ENCODE data around the gene ARMC2. TPM values are rescaled to one million over a fixed set of nuclear protein-coding genes. Genes with fewer than 3 reads are reported as not detected.
A peak's percentile ranks its signal among the peaks of the same experiment; 100 is the strongest.

ARMC2 gene
- 1 to 10 TPM; 4.4 to 7.9 TPM for total RNA-seq

GRCh38 chr6:108848116-108848868, at the start of gene ARMC2:
Gene ARMC2, plus strand, starts transcription at chr6:108848422. Its CDS starts 5,846 bp downstream, at chr6:108854268.
- Mint-ChIP-seq H3K4me1 (ENCODE audit: low read depth) (peaks cover 23% of the 10 kb centered on the region), H3K27ac (peak within 1 kb of the TSS; percentile 67), H3K4me3 (peak within 1 kb of the TSS; percentile 83), H3K36me3 (no peaks in the 10 kb centered on the region), H3K27me3 (no peaks in the 10 kb centered on the region), H3K9me3 (no peaks in the 10 kb centered on the region)
- peak; percentile 93 for DNase-seq
- ChIA-PET POLR2A (interaction anchor here (1.2 to 1.5 kb wide), 2 partner anchors 27 to 289 kb away, joined by 5 to 9 read pairs; partner anchors contain the start of gene FOXO3), CTCF (interaction anchor here (0.6 to 2.1 kb wide), 7 partner anchors 17 to 290 kb away, joined by 3 to 12 read pairs (median 4); no protein-coding TSS in a partner anchor)
- intact Hi-C loops (cut with micrococcal nuclease), result loop anchor here (1.0 kb wide), 2 partner anchors 26 to 290 kb away; no protein-coding TSS in a partner anchor

- H3K27ac Mint-ChIP-seq, result peak overlapping the region; percentile 35
- POLR2A ChIA-PET, result no interaction called here
- no peak overlapping the region for H3K4me3 Mint-ChIP-seq
- DNase-seq, result peak; percentile 76
- no peaks in the 10 kb centered on the region for H3K27me3 Mint-ChIP-seq
- no peaks in the 10 kb centered on the region for H3K9me3 Mint-ChIP-seq
- H3K4me1 Mint-ChIP-seq (ENCODE audit: low read depth), result peaks cover 15% of the 10 kb centered on the region
- intact Hi-C loops (cut with micrococcal nuclease), result loop anchor here (5.0 kb wide), 1 partner anchor 38 kb away; no protein-coding TSS in a partner anchor
- H3K36me3 Mint-ChIP-seq, result no peaks in the 10 kb centered on the region
- CTCF ChIA-PET, result interaction anchor here (1.0 to 1.6 kb wide), 3 partner anchors 273 to 277 kb away, joined by 3 to 5 read pairs (median 3); no protein-coding TSS in a partner anchor
These were observed 49.4 kb upstream of the ARMC2 start for GRCh38 chr6:108798670-108799353.

- ChIA-PET POLR2A (no interaction called here), CTCF (interaction anchor here (1.4 kb wide), 1 partner anchor 273 kb away, joined by 3 read pairs; no protein-coding TSS in a partner anchor)
- H3K4me3 Mint-ChIP-seq, result no peak overlapping the region
- no peak overlapping the region for H3K27ac Mint-ChIP-seq
- H3K4me1 Mint-ChIP-seq (ENCODE audit: low read depth), result peaks cover 15% of the 10 kb centered on the region
- intact Hi-C loops (cut with micrococcal nuclease), result loop anchor here (5.0 kb wide), 1 partner anchor 38 kb away; no protein-coding TSS in a partner anchor
- no peaks in the 10 kb centered on the region for H3K36me3 Mint-ChIP-seq
- H3K9me3 Mint-ChIP-seq, result no peaks in the 10 kb centered on the region
- no peak for DNase-seq
- no peaks in the 10 kb centered on the region for H3K27me3 Mint-ChIP-seq
These were observed 48.9 kb upstream of the ARMC2 start for GRCh38 chr6:108799354-108799717.

- ChIA-PET POLR2A (interaction anchor here (0.7 kb wide), 1 partner anchor 15 kb away, joined by 3 read pairs; no protein-coding TSS in a partner anchor), CTCF (interaction anchor here (0.7 kb wide), 1 partner anchor 259 kb away, joined by 3 read pairs; no protein-coding TSS in a partner anchor)
- intact Hi-C loops (cut with micrococcal nuclease), result loop anchor here (5.0 kb wide), 1 partner anchor 38 kb away; no protein-coding TSS in a partner anchor
- Mint-ChIP-seq H3K9me3 (no peaks in the 10 kb centered on the region), H3K4me3 (no peak overlapping the region), H3K4me1 (ENCODE audit: low read depth) (peaks cover 15% of the 10 kb centered on the region), H3K27me3 (no peaks in the 10 kb centered on the region), H3K27ac (no peak overlapping the region), H3K36me3 (no peaks in the 10 kb centered on the region)
- no peak for DNase-seq
These were observed 48.4 kb upstream of the ARMC2 start for GRCh38 chr6:108799791-108800190.

GRCh38 chr6:108800427-108800864, 47.8 kb upstream of the ARMC2 start:
- no peaks in the 10 kb centered on the region for H3K36me3 Mint-ChIP-seq
- H3K27me3 Mint-ChIP-seq, result no peaks in the 10 kb centered on the region
- no peak overlapping the region for H3K4me3 Mint-ChIP-seq
- no peak for DNase-seq
- intact Hi-C loops (cut with micrococcal nuclease), result no loop called here
- H3K4me1 Mint-ChIP-seq (ENCODE audit: low read depth), result peaks cover 15% of the 10 kb centered on the region
- H3K9me3 Mint-ChIP-seq, result no peaks in the 10 kb centered on the region
- ChIA-PET CTCF (interaction anchor here (0.7 kb wide), 1 partner anchor 260 kb away, joined by 3 read pairs; no protein-coding TSS in a partner anchor), POLR2A (interaction anchor here (0.7 kb wide), 1 partner anchor 15 kb away, joined by 3 read pairs; no protein-coding TSS in a partner anchor)
- H3K27ac Mint-ChIP-seq, result no peak overlapping the region

- peaks cover 15% of the 10 kb centered on the region for H3K4me1 Mint-ChIP-seq (ENCODE audit: low read depth)
- ChIA-PET CTCF (no interaction called here), POLR2A (no interaction called here)
- H3K9me3 Mint-ChIP-seq, result no peaks in the 10 kb centered on the region
- intact Hi-C loops (cut with micrococcal nuclease), result no loop called here
- no peaks in the 10 kb centered on the region for H3K36me3 Mint-ChIP-seq
- no peak overlapping the region for H3K27ac Mint-ChIP-seq
- H3K4me3 Mint-ChIP-seq, result no peak overlapping the region
- H3K27me3 Mint-ChIP-seq, result no peaks in the 10 kb centered on the region
- no peak for DNase-seq
These were observed 46.9 kb upstream of the ARMC2 start for GRCh38 chr6:108801366-108801765.

- Mint-ChIP-seq H3K4me3 (no peak overlapping the region), H3K27me3 (no peaks in the 10 kb centered on the region), H3K4me1 (ENCODE audit: low read depth) (peaks cover under 1% of the 10 kb centered on the region), H3K36me3 (no peaks in the 10 kb centered on the region), H3K27ac (no peak overlapping the region), H3K9me3 (no peaks in the 10 kb centered on the region)
- ChIA-PET POLR2A (no interaction called here), CTCF (interaction anchor here (1.3 kb wide), 1 partner anchor 262 kb away, joined by 3 read pairs; no protein-coding TSS in a partner anchor)
- intact Hi-C loops (cut with micrococcal nuclease), result no loop called here
- DNase-seq, result no peak
These were observed 44.2 kb upstream of the ARMC2 start for GRCh38 chr6:108803982-108804490.

GRCh38 chr6:108804956-108805355, 43.3 kb upstream of the ARMC2 start:
- intact Hi-C loops (cut with micrococcal nuclease), result no loop called here
- CTCF ChIA-PET, result interaction anchor here (1.3 kb wide), 1 partner anchor 263 kb away, joined by 3 read pairs; no protein-coding TSS in a partner anchor
- Mint-ChIP-seq H3K4me1 (ENCODE audit: low read depth) (no peaks in the 10 kb centered on the region), H3K27me3 (no peaks in the 10 kb centered on the region), H3K36me3 (no peaks in the 10 kb centered on the region), H3K4me3 (no peak overlapping the region), H3K9me3 (no peaks in the 10 kb centered on the region), H3K27ac (no peak overlapping the region)
- no peak for DNase-seq
- POLR2A ChIA-PET, result no interaction called here

GRCh38 chr6:108805611-108806167, 42.5 kb upstream of the ARMC2 start:
- Mint-ChIP-seq H3K36me3 (no peaks in the 10 kb centered on the region), H3K27ac (no peak overlapping the region), H3K27me3 (no peaks in the 10 kb centered on the region), H3K9me3 (no peaks in the 10 kb centered on the region), H3K4me1 (ENCODE audit: low read depth) (no peaks in the 10 kb centered on the region), H3K4me3 (no peak overlapping the region)
- DNase-seq, result no peak
- CTCF ChIA-PET, result interaction anchor here (1.3 kb wide), 1 partner anchor 264 kb away, joined by 3 read pairs; no protein-coding TSS in a partner anchor
- POLR2A ChIA-PET, result no interaction called here
- intact Hi-C loops (cut with micrococcal nuclease), result no loop called here

GRCh38 chr6:108806171-108806570, 42.1 kb upstream of the ARMC2 start:
- H3K27me3 Mint-ChIP-seq, result no peaks in the 10 kb centered on the region
- no peak overlapping the region for H3K27ac Mint-ChIP-seq
- no peaks in the 10 kb centered on the region for H3K9me3 Mint-ChIP-seq
- intact Hi-C loops (cut with micrococcal nuclease), result no loop called here
- CTCF ChIA-PET, result interaction anchor here (1.6 kb wide), 1 partner anchor 29 kb away, joined by 6 read pairs; no protein-coding TSS in a partner anchor
- no peak overlapping the region for H3K4me3 Mint-ChIP-seq
- H3K4me1 Mint-ChIP-seq (ENCODE audit: low read depth), result no peaks in the 10 kb centered on the region
- no peak for DNase-seq
- POLR2A ChIA-PET, result no interaction called here
- no peaks in the 10 kb centered on the region for H3K36me3 Mint-ChIP-seq

GRCh38 chr6:108806665-108807064, 41.6 kb upstream of the ARMC2 start:
- Mint-ChIP-seq H3K9me3 (no peaks in the 10 kb centered on the region), H3K4me1 (ENCODE audit: low read depth) (no peaks in the 10 kb centered on the region), H3K36me3 (no peaks in the 10 kb centered on the region), H3K4me3 (no peak overlapping the region), H3K27ac (no peak overlapping the region), H3K27me3 (no peaks in the 10 kb centered on the region)
- CTCF ChIA-PET, result interaction anchor here (0.6 to 1.6 kb wide), 2 partner anchors 28 to 32 kb away, joined by 3 to 6 read pairs; no protein-coding TSS in a partner anchor
- intact Hi-C loops (cut with micrococcal nuclease), result no loop called here
- no peak for DNase-seq
- POLR2A ChIA-PET, result no interaction called here
